IgD-negative memory B cell (primary cell): ENCODE measurements around the gene ATG7. TPM values are rescaled to one million over a fixed set of nuclear protein-coding genes. Genes with fewer than 3 reads are reported as not detected.
A peak's percentile ranks its signal among the peaks of the same experiment; 100 is the strongest.
"Not testable (repeated sequence)": the region's sequence is repeated elsewhere in the genome, so short reads cannot be mapped to it uniquely, and the experiment has no call there.

ENCODE experiments used
- H3K27ac Mint-ChIP-seq, 3 donors: one replicate each; pipeline ENCODE4 v1.8.0; 2020 to 2022; ENCODE audit warnings: mild to moderate bottlenecking in 3 of 3, mixed read lengths in 3 of 3, moderate library complexity in 1 of 3
- H3K27me3 Mint-ChIP-seq: one replicate; pipeline ENCODE4 v1.8.0; 2021; ENCODE audit warnings: mixed read lengths
- H3K36me3 Mint-ChIP-seq: one replicate; pipeline ENCODE4 v1.8.0; 2020; ENCODE audit warnings: mild to moderate bottlenecking, mixed read lengths
- H3K4me1 Mint-ChIP-seq, 3 donors: one replicate each; pipeline ENCODE4 v1.8.0; 2020 to 2022; ENCODE audit warnings: mixed read lengths in 3 of 3, mild to moderate bottlenecking in 1 of 3
- H3K4me3 Mint-ChIP-seq, 4 donors: one replicate each; pipeline ENCODE4 v1.8.0; 2020 to 2022; ENCODE audit warnings: mild to moderate bottlenecking in 4 of 4, mixed read lengths in 4 of 4, moderate library complexity in 3 of 4
- H3K9me3 Mint-ChIP-seq, 3 donors: one replicate each; pipeline ENCODE4 v1.8.0; 2020 to 2021; ENCODE audit warnings: mixed read lengths in 3 of 3, mild to moderate bottlenecking in 1 of 3
- polyA plus RNA-seq: library from polyadenylated mRNA; unstranded; fragments of 300-500 nt; fragmentation: Illumina TruSeq; gene quantifications from one replicate; pipeline ENCODE4 v1.2.3, GENCODE V29; 2021

The ATG7 gene
- polyA plus RNA-seq, 1 donor from 2014 or later: 18.1 TPM

DNA sequence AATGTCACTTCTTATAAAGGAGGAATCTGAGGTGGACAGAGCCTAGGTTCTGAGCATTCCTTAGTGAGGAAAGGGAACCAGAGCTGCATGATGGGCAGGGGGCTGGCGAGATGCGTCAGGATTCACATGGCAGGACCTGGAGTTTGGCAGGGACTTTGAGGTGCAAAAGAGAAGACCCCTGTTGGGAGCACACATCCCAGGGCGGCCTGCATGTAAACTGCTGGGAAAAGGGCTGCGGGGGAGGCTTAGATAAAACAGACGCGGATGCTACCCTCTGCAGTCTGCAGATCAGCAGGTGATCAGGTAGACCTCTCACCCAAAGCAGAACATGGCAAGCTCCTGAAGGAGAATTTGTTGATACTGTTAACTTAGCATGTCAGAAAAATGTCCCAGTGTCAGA lies 203.1 kb downstream of the ATG7 start:
- Mint-ChIP-seq H3K27me3 (no peaks in the 10 kb centered on the region), H3K36me3 (peaks cover 3% of the 10 kb centered on the region), H3K4me3 (no peak overlapping the region), H3K4me1 (no peaks in the 10 kb centered on the region), H3K27ac (no peak overlapping the region), H3K9me3 (no peaks in the 10 kb centered on the region)

DNA sequence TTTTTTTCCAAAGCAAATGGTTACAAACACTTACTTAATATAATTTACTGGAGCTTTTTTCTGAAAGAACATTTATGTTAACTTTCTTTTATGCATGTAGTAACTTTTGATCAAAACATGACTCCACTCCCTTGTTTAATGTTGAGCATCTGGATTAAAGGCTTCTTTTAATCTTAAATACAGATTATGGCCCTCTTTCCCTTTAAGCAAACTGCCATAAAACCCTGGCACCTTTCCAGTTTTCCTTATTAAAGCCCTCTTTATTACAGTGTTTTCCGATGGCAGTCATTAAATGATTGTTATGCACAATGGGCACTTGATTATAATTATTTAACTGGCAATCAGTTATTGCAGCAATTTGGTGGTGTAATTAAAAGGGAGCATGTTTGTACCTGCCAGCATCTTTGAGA lies 204.5 kb downstream of the ATG7 start:
- no peak overlapping the region for H3K27ac Mint-ChIP-seq
- no peak overlapping the region for H3K4me3 Mint-ChIP-seq
- H3K27me3 Mint-ChIP-seq: no peaks in the 10 kb centered on the region
- H3K4me1 Mint-ChIP-seq: no peaks in the 10 kb centered on the region
- H3K9me3 Mint-ChIP-seq: no peaks in the 10 kb centered on the region
- H3K36me3 Mint-ChIP-seq: peaks cover 6% of the 10 kb centered on the region

DNA sequence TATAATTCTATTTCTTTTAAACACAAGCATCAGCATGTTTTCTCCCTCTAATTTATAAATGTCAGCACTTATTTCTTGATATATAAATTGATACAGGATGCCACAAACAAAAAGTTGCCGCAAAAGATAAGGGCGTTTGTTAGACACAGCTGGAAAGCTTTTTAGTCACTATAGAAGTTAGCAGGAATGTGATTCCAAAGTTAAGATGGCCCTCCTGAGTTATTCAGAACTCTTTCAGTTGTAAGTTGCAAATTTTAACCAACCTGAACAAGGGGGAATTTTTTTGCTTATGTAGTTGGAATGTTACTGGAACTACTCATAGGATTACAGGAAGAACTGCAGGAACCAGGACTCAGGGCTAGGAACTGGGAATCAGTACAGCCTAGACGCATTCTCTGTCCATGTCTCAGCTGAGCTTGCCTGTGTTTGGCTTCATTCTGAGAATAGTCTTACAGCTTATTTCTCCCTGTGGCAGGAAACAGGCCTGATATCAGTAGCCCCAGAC lies 205.3 kb downstream of the ATG7 start:
- Mint-ChIP-seq H3K4me3 (no peak overlapping the region), H3K9me3 (no peaks in the 10 kb centered on the region), H3K27ac (no peak overlapping the region), H3K27me3 (no peaks in the 10 kb centered on the region), H3K4me1 (no peaks in the 10 kb centered on the region), H3K36me3 (peaks cover 6% of the 10 kb centered on the region)

DNA sequence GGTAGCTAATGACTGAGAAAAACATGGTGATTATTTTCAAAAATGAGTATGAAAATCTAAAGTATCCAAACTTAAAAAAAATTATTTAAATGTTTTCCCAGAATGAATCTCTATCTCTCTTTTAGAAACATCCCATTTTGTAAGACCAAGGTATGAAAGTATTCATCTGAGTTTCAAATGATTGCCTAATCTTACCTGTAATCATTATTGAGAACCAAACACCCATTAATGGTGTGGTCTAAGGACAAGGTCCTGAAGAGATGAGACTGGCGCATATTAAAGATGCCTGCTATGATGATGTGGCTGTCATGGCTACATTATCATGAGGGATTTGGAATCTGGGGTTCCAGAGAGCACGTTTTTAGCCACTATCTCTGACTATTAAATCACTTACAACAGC lies 206.0 kb downstream of the ATG7 start:
- no peak overlapping the region for H3K27ac Mint-ChIP-seq
- H3K36me3 Mint-ChIP-seq: peaks cover 6% of the 10 kb centered on the region
- H3K4me3 Mint-ChIP-seq: no peak overlapping the region
- no peaks in the 10 kb centered on the region for H3K9me3 Mint-ChIP-seq
- no peaks in the 10 kb centered on the region for H3K27me3 Mint-ChIP-seq
- H3K4me1 Mint-ChIP-seq: no peaks in the 10 kb centered on the region

DNA sequence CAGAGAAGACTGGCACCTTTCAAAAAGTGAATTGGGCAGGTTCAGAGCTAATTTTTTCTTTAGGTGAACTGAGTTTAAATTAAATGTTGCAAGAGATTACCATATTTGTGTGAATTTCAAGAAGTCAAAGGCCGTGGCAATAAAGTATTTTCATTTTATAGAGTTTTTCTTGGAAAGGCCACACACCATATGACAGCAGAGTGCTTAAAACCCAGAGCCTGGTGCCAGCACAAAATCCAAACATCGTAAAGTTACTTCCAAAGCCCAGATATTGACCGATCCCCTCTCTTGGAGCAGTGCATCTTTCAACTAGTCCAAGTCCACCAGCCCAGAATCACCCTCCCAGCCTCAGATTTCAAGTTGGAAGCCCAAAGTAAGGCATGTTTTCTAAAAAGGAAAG lies 207.0 kb downstream of the ATG7 start:
- Mint-ChIP-seq H3K4me3 (no peak overlapping the region), H3K27me3 (no peaks in the 10 kb centered on the region), H3K4me1 (no peaks in the 10 kb centered on the region), H3K27ac (no peak overlapping the region), H3K36me3 (peaks cover 6% of the 10 kb centered on the region), H3K9me3 (no peaks in the 10 kb centered on the region)

DNA sequence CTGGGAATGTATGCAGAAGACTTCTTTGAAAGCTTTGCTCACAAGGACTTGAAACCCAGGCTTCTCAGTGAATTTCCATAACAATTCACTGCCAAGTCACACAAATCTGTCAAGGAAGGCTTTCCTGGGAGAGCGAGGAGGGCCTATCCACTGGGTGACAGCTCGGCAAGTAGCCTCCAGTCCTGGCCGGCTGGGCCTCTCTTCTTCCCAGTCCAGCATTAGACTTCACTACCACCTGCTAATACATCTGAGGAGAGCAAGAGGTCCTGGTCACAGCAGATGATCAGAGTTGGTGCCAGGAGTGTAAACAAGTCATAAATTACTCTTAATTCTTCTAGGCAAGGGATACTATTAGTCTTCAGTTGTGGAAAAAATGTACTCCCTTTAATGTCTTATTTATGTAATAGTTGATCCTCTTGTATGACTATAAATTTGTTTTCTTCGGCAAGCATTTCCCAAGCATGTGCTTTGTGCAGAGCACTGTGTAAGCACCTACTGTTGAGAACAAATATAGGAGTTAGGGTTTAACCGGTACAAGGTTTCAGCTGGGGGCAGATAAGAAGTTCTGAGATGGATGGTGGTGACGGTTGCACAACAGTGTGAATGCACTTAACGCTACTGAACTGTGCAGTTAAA lies 208.6 kb downstream of the ATG7 start:
- Mint-ChIP-seq H3K9me3 (no peaks in the 10 kb centered on the region), H3K27ac (no peak overlapping the region), H3K4me1 (no peaks in the 10 kb centered on the region), H3K27me3 (no peaks in the 10 kb centered on the region), H3K36me3 (peaks cover 6% of the 10 kb centered on the region), H3K4me3 (no peak overlapping the region)

DNA sequence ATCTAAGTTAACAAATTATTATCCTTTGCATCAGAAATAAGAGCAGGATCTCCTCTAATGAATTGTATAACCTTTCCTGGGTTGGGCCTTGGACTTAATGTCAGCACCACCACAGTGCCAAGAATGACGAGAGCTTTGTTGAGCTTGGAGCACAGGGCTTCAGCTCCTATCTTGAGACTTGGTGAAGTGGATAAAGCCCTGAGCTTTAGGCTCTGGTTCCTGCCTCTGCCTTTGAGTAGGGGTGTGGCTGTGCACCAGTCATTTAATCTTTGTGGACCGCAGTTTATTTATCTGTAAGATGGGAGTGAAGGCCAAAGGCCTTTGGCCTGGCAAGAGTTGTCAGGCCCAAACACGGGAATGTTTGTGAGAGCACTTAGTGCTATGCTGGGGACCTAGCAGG lies 209.4 kb downstream of the ATG7 start:
- Mint-ChIP-seq H3K4me1 (no peaks in the 10 kb centered on the region), H3K27ac (no peak overlapping the region), H3K9me3 (no peaks in the 10 kb centered on the region), H3K4me3 (no peak overlapping the region), H3K36me3 (peaks cover 3% of the 10 kb centered on the region), H3K27me3 (no peaks in the 10 kb centered on the region)

DNA sequence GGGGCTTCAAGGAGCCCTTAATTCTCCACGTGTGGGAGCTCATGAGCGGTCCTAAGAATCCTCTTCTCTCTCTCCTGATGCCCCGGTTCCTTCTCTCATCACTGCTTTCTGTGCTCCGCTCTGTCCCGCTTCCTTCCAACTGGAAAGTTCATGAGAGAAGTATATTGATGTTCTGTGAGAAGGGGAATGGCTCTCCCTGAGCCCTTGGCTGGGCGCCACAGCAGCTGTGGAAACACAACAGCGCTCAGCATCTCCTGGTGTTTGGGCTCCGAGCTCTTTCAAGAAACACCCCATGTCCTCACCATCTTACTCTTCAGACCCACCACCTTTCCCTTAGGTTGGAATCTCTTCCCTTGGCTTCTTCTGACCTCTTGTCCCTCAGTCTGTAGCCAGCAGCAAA lies 209.8 kb downstream of the ATG7 start:
- Mint-ChIP-seq H3K27me3 (no peaks in the 10 kb centered on the region), H3K27ac (no peak overlapping the region), H3K9me3 (no peaks in the 10 kb centered on the region), H3K4me3 (no peak overlapping the region), H3K4me1 (no peaks in the 10 kb centered on the region), H3K36me3 (peaks cover 3% of the 10 kb centered on the region)

DNA sequence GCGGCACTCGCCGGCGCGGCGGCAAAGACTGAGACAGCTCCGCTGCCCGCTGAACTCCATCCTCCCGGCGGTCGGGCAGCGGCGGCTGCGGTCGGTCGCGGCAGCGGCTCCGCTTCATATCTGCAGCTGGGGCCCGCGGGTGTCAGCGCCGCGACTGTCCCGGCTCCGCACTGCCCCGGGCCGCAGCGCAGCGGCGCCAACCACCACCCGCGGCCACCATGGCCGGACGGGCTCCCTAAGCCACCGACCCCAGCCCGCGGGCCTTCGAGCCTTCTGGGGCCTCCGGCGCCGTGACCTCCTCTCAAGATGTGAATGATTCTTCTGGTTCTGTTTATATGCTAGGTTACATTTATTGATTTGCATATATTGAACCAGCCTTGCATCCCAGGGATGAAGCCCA lies 216.2 kb downstream of the ATG7 start:
- H3K4me3 Mint-ChIP-seq, H3K27me3 Mint-ChIP-seq, H3K27ac Mint-ChIP-seq, H3K4me1 Mint-ChIP-seq, H3K9me3 Mint-ChIP-seq: not testable (repeated sequence)
- H3K36me3 Mint-ChIP-seq: peaks cover 10% of the 10 kb centered on the region

DNA sequence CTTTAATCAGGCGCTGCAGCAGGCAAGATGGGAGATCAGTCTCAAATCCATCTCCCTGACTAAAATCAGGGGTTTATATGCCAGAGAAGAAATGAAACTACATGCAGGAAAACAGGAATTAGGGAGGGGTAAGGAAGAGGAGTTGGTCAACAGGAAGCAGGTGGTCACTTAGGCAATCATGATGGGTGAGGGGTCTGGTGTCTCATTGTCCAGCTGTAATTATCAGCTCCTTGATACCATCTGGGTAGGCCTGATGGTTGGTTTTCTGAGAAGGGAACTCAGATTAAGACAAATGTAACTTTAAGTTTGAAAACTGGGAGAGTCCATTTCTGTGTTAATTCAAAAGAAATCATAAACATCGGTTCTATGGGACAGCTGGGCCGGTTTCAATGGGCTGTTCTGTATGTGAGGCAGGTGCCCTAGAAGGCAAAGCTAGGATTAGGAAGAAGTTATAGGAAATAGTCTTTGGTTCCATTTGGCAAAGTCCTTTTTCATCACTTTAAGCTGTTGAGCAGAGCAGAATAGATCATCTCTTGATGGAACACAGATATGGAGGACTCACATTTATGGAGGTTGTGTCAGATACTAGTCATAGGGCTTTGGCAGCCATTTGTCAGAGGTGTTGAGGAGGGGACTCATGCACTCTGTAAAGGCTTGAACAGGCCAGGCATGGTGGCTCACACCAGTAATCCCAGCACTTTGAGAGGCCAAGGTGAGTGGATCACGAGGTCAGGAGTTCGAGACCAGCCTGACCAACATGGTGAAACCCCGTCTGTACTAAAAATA lies 222.1 kb downstream of the ATG7 start:
- Mint-ChIP-seq H3K4me3 (no peak overlapping the region), H3K36me3 (peaks cover 17% of the 10 kb centered on the region), H3K9me3 (peaks cover 0 to 4% (median 0%) of the 10 kb centered on the region in 3 donors), H3K27ac (no peak overlapping the region), H3K4me1 (peaks cover 0 to 3% (median 0%) of the 10 kb centered on the region in 3 donors), H3K27me3 (no peaks in the 10 kb centered on the region)

DNA sequence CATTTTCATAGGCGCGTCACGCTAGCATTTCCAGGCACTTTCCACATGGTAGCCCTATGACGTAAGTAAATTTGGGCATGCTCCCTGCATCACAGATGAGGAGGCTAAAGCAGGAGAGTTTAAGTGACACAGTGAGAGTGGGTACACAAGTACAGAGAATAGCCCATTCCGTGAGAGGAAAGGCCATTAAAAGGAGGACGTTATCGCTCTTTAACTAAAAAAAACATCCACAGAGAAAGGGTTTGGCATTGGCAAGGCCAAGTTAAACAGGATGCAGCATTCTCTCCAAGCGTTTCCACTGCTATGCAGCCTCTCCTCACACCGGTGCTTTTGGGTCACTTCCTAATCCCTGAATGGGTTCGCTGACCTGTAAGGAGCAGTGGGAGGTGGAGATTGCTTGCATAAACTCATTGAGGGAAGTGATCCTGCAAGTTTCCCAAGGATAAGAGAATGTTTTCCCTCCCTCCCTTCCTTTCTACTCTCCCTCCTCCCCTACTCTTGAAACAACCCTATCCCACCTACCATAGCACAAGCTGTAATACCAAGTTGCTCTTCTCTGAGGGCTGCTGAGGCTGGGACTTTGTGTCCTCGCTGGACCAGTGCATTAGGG lies 223.9 kb downstream of the ATG7 start:
- Mint-ChIP-seq H3K4me3 (no peak overlapping the region), H3K27me3 (no peaks in the 10 kb centered on the region), H3K27ac (peak overlapping the region in 1 of 3 donors; percentile 73), H3K36me3 (peaks cover 15% of the 10 kb centered on the region), H3K9me3 (peaks cover 0 to 4% (median 0%) of the 10 kb centered on the region in 3 donors), H3K4me1 (peaks cover 0 to 1% (median 0%) of the 10 kb centered on the region in 3 donors)

DNA sequence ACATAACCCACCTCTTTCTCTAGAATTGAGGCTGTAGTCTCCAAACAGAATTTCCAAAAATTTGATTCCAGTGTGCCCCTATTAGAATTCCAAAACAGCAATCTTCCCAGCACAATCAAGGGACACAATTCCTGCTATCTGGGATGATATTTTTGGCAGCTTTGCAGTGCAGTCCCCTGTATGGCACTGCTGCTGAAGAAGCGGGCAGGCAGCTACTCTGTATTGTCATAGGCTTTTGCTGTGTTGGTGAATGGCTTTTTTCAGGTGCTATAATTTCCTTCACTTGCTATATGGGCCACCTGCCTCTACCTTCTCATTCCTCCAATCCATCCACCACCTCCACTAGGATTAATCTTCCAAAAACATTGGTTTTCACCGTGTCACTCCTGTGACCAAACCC lies 226.0 kb downstream of the ATG7 start:
- Mint-ChIP-seq H3K27me3 (no peaks in the 10 kb centered on the region), H3K4me3 (no peak overlapping the region), H3K36me3 (peaks cover 17% of the 10 kb centered on the region), H3K9me3 (peaks cover 0 to 4% (median 2%) of the 10 kb centered on the region in 3 donors), H3K4me1 (peaks cover 0 to 1% (median 0%) of the 10 kb centered on the region in 3 donors), H3K27ac (no peak overlapping the region)

DNA sequence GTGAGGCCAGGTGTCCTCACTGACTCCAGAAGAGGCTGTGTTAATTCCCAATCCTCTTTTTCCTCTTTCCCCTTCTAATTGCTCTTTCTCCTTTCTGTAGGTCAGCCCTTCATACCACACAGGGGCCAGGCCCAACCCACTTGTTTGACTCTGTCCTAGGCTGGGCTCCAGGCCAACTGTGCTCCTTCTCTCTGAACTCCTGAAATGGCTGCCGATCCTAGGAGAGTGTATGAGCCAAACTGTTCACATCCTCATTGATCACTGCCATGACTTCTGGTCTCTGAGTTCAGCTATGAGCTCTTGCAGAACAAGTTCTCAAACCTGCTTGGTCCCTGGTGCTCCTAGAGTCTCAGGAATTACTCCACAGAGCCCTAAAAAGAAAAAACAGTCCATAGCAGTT lies 226.4 kb downstream of the ATG7 start:
- no peak overlapping the region for H3K27ac Mint-ChIP-seq

DNA sequence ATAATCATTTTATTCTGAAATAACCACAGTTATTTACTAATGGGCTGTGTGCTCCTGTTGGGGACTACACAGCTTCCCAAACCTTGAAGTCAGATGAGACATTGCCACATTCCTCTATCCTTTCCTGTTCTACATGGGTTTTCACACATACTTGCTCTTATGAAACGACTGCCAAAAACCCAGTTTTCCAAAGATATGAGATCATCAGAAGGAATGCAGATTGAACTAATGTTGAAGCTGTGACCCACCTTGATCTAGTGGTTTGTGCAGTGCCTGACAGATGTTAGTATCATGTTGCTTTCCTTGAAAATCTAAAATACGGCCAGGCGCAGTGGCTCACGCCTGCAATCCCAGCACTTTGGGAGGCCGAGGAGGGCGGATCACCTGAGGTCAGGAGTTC lies 226.9 kb downstream of the ATG7 start:
- H3K4me1 Mint-ChIP-seq: no peaks in the 10 kb centered on the region
- H3K36me3 Mint-ChIP-seq: peaks cover 20% of the 10 kb centered on the region
- H3K27ac Mint-ChIP-seq: no peak overlapping the region
- no peaks in the 10 kb centered on the region for H3K27me3 Mint-ChIP-seq
- H3K9me3 Mint-ChIP-seq: peaks cover 0 to 4% (median 2%) of the 10 kb centered on the region in 3 donors
- H3K4me3 Mint-ChIP-seq: no peak overlapping the region

More for the DNA sequence above, 226.4 kb downstream of the ATG7 start:
- Mint-ChIP-seq H3K9me3 (peaks cover 0 to 4% (median 2%) of the 10 kb centered on the region in 3 donors), H3K27me3 (no peaks in the 10 kb centered on the region), H3K4me1 (no peaks in the 10 kb centered on the region), H3K4me3 (no peak overlapping the region), H3K36me3 (peaks cover 17% of the 10 kb centered on the region)

DNA sequence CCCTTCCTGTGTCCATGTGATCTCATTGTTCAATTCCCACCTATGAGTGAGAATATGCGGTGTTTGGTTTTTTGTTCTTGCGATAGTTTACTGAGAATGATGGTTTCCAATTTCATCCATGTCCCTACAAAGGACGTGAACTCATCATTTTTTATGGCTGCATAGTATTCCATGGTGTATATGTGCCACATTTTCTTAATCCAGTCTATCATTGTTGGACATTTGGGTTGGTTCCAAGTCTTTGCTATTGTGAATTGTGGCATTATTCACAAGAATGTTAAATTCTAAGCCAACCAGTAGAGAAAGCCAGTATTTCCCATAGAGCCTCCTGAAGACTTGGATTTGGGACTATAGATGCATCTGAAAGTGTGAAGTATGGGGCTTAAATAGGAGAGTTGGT lies 230.2 kb downstream of the ATG7 start:
- peaks cover 17% of the 10 kb centered on the region for H3K36me3 Mint-ChIP-seq
- not testable (repeated sequence) for H3K4me1 Mint-ChIP-seq, H3K4me3 Mint-ChIP-seq

More for the DNA sequence above, 230.2 kb downstream of the ATG7 start:
- H3K27ac Mint-ChIP-seq, H3K9me3 Mint-ChIP-seq, H3K27me3 Mint-ChIP-seq: not testable (repeated sequence)
